NCI-H460 (cell line): Measurements from ENCODE around the gene NPM3. TPM values are rescaled to one million over a fixed set of nuclear protein-coding genes. Genes with fewer than 3 reads are reported as not detected.

ENCODE experiments used
- DNase-seq: peaks from one replicate; pipeline ENCODE4 v3.0.0-alpha.2; 2016; ENCODE audit warnings: low read depth; ENCODE audit errors: extremely low read depth
- total RNA-seq: library from RNA; depleted of rRNA; stranded (reverse); fragments of >200 nt; shearing (Covaris generic); gene quantifications from 2 replicates; pipeline ENCODE4 v1.2.3, GENCODE V29; 2014; rRNA removed

Gene NPM3
- total RNA-seq, 1 experiment from 2014 or later, result 170 TPM

DNA sequence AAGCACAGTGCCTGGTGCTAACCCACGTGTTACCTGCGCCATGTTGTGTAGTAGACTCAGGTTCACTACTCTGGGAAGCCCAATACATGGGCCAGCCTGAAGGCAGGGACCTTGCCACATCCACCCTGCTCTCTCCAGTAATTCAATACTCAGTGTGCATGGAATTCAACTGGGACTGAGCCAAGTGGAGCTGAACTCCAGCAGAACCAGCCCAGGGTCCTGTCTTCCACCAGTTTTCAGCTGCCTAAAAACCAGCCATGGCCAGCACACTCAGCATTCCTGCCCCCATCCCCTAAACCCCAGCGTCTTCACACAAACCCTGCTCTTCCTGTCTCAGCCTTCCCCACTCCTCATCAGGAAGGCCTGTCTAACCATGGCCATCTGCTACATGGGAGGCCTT is 22.7 kb downstream of the NPM3 start:
- no peak for DNase-seq

- no peak for DNase-seq
These were observed 23.7 kb downstream of the NPM3 start for GRCh38 chr10:101759309-101760247.

DNA sequence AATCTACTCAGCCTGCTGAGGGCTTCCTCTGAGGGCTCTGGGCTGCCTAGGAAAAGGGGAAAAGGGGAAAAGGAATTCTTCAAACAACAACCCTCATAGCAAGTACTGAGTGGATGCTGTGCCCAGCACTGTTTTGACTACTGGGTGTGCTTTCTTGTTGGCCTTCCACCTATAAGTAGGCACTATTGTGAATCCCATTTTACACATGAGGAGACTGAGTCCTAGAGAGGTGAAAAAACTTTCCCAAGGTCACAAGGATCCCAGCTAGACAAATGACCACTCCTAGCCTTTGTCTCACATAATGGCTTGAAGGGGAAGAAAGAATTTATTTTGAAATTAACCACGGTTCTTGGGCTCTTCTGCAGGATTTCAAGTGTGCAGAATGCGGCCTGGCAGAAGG is 24.4 kb downstream of the NPM3 start:
- DNase-seq, result no peak

GRCh38 chr10:101752241-101752640 is 31.0 kb downstream of the NPM3 start:
- DNase-seq, result no peak

- DNase-seq, result no peak
These were observed 33.9 kb downstream of the NPM3 start for GRCh38 chr10:101749047-101750016.

- DNase-seq, result no peak
These were observed 34.8 kb downstream of the NPM3 start for GRCh38 chr10:101748496-101748895.

GRCh38 chr10:101745074-101745696 is 38.1 kb downstream of the NPM3 start:
- DNase-seq, result no peak

DNA sequence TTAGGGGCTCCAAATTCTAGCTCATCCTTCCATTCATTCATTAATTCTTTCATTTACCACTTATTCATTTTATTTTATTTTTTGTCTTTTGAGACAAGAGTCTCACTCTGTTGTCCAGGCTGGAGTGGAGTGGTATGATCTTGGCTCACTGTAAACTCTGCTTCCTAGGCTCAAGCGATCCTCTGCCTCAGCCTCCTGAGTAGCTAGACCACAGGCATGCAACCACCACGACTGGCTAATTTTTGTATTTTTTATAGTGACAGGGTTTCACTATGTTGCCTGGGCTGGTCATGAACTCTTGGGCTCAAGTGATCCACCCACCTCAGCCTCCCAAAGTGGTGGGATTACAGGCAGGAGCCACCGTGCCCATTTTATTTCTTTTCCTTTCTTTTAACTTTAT is 39.0 kb downstream of the NPM3 start:
- DNase-seq, result no peak

DNA sequence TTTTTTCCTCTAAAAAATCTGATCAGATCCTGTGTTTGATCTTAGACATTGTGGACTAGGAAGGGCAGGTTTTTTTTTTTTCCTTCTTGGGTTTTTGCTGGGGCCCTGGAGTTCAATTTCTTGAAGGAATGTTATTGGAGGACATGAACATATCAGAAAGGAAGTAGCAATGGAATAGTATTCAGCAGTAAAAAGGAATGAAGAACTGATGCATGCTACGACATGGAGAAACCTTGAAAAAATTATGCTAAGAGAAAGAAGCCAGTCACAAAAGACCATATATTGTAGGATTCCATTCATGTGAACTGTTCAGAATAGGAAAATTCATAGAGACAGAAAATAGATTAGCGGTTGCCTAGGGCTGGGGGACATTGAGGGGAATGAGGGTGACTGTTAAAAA is 41.3 kb downstream of the NPM3 start:
- DNase-seq, result no peak

GRCh38 chr10:101736666-101737065 is 46.6 kb downstream of the NPM3 start:
- DNase-seq, result no peak

- DNase-seq, result no peak
These were observed 51.1 kb downstream of the NPM3 start for GRCh38 chr10:101732096-101732495.

Other genes starting within 250 kb of the NPM3 start
- 17.5 and 17.7 TPM in 2 replicates for gene POLL, start 195.2 kb downstream of the NPM3 start, total RNA-seq
- gene DPCD, start 195.1 kb downstream of the NPM3 start, total RNA-seq, result 39.0 and 40.0 TPM in 2 replicates
- 13.1 and 23.7 TPM in 2 replicates for gene FBXW4, start 88.3 kb downstream of the NPM3 start, total RNA-seq
- 0.37 TPM in 1 of 2 replicates, not detected in the other for gene FGF8, start 7.3 kb downstream of the NPM3 start, total RNA-seq
- gene OGA, start 35.0 kb upstream of the NPM3 start, total RNA-seq, result 79.9 and 96.2 TPM in 2 replicates
- gene KCNIP2, start 60.4 kb upstream of the NPM3 start, total RNA-seq, result 2.0 TPM in 2 replicates